Measurements from ENCODE around the gene CLNK.

CLNK gene

DNA sequence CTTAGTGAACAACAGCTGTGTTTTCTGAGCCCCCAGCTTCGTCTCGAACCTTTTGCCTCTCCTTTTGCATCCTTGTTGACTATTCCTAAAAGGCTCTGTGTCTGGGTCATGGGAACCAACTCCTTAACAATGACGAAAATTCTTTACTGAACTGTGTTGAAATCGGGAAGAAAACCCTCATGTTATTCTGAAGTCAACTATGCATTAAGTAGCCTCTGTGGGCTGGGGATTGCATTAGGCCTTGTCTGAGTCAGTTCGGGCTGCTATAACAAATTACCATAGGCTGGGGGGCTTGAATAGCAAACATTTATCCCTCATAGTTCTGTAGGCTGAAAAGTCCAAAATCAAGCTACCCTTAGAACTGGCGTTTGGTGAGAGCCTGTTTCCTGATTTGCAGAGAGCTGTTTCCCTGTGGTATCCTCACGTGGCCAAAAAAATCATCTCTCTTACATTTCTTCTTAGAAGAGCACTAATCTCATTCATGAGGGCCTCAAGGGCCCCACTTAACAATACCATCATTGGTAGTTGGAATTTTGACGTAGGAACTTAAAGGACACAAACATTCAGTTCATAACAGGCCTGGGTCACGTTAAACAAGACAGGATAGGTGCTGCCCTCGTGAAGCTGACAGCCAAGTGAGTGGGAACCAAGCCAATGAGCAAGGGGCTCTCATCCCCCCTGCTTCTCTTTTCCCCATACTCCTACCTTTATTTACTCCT is 75.9 kb downstream of the CLNK start:
- no peak for DNase-seq (ENCODE audit: low spot score)

DNA sequence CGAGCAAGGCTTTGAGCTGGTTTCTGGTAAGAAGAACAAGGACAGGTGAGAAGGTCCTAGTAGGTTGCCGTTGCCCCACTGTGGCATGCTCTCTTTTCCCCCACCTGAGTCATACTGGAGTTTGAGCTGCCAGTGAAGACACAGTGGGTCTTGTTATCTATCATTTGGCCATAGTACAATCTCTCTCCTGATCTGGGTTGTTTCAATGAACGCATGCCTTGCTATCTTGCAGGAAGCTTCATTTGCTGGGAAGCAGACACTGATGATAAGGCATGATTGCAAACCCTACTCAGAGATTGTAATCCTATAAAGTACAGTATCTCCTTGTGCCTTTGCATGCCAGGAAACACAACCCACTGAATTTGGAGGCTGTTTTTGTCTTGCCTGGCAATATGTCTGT is 77.4 kb downstream of the CLNK start:
- DNase-seq (ENCODE audit: low spot score): no peak

DNA sequence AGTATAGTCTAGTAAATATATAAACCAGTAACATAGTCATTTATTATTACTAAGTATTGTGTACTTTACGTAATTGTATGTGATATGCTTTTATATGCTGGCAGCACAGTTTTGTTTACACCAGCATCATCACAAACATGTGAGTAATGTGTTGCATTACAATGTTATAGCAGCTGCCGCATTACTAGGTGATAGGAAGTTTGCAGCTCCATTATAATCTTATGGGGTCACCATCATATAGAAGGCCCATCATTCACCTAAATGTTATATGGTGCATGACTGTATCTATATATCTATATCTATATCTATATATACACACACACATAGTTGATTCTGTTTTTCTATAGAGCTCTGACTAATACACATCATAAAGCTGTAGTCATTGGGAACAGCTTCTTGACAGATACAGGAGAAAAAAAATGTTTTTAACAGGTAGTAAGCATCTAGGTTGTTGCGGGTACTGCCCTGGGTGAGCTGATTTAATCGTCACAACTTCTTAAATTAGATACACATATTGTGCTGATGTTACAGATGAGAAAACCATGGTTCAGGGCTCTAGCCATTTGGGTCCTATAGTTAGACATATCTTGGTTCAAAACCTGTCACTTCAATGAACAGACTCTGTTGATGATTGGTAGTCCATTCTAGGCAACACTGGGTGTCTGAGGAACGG is 77.9 kb downstream of the CLNK start:
- DNase-seq (ENCODE audit: low spot score): no peak

DNA sequence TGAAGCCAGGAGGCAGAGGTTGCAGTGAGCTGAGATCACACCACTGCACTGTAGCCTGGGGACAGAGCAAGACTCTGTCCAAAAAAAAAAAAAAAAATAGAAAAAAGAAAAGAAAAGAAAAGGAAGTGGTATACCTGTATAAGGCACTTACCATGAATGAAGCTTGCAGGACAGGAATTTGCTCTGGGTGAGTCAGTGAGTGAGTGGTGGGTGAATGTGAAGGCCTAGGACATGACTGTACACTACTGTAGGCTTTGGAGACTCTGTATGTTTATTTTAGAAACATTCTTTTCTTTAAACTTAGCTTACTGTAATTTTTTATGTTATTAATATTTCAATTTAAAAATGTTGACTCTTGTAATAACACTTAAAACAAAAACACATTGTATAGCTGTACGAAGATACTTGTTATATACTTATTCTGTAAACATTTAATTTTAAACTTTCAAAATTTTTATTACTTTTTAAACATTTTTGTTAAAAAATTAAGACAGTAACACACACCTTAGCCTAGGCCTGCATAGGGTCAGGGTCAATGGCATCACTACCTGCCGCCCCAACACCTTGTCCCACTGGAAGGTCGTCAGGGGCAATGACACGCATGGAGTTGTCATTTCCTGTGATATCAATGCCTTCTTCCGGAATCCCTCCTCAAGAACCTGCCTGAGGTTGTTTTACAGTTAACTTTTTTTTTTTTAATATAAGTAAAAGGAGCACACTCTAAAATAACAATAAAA is 78.7 kb downstream of the CLNK start:
- no peak for DNase-seq (ENCODE audit: low spot score)

DNA sequence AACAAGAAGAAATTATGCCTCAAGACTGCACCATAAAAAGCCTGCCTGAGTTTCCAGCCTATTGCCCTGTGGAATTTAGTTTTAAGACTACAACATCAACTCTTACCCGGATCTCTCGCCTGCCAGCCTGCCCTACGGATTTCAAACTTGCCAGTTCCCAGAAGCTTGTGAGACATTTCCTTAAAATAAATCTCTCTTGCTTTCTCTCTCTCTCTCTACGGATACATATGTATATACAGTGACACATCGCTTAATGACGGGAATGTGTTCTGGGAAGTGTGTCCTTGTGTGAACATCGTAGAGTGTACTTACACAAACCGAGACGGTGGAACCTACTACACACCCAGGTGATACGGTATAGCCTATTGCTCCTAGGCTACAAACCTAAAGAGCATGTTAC is 79.5 kb downstream of the CLNK start:
- DNase-seq (ENCODE audit: low spot score): no peak

DNA sequence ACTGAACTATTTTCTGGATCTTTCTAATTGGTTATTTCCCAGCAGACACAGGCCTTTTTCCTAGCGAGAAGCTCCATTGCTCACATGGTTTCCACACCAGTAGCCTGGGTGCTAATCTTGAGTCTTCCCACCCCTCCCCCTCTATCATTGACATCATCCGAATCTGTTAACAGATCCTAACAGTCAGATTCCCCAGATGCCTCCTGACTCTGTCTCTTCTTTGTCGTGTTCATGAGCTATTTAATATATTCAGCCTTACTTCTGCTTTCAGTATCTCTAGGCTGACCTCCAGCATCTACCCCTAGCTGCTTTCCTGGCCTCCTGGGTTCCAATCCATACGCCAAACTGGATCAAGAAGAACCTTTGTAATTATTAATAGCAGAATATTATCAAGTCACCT is 85.0 kb downstream of the CLNK start:
- DNase-seq (ENCODE audit: low spot score): no peak

DNA sequence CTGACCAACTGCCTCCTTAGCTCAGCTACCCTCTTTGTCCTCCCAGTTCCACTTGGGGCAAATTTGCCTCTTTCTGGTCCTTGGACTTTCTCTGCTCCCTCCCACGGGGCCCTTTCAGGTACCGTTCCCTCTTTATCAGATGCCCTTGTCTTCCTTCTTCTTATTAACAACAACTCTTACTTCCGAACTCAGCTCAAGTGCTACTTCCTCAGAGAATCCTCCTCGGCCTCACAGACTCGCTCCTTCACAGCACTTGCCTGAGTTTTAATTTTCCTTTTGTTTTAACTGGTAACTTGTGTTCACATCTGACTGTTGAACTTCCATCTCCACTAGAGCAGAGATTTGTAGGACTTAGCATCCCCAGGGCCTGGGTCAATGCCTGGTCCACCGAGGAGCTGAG is 85.7 kb downstream of the CLNK start:
- no peak for DNase-seq (ENCODE audit: low spot score)

DNA sequence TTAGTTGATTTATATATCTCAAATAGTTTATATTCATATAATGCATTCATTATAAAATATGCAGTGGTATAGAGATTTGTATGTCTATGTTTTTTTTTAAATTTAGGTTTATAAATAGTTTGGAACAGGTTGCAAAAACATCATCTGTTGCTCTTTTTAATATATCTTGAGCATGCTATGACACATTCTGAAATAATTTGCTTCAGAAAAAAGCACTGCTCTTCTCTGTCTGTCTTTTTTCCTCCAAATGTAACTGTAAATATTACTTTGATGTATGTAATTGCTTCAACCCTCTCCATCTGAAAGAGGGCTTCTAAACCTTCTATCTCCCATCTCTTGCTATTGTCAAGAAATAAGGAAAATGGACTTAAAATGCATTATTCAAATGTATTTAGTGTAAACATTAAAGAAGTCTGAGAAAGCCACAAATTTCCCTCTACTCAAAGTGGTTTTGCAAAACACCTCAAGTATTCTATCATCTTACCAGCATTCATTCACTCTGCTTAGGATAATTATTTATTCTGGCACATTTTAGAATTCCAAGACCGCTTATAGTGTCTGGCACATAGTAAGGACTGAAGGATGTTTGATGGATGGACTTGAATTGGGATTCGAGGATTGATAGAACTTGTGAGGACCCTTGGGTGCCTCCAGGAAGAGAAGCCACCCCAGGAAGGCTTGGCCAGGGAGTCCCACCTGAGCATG is 87.8 kb downstream of the CLNK start:
- DNase-seq (ENCODE audit: low spot score): no peak

DNA sequence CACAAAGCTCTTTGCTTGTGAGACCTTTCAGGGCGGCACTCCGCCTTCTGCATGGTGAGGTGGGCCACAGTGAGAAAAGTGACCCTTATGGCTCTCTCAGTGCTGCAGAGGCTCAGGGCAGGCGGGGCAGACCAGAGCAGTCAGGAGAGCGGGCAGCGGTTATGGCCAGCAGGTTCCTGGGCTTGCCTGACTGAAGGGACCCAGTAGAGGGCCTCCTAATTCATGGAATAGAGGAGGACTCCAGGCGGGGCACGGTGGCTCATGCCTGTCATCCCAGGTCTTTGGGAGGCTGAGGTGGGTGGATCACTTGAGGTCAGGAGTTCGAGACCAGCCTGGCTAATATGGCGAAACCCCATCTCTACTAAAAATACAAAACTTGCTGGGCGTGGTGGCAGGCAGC is 91.4 kb downstream of the CLNK start:
- peak; percentile 17 for DNase-seq (ENCODE audit: low spot score)

DNA sequence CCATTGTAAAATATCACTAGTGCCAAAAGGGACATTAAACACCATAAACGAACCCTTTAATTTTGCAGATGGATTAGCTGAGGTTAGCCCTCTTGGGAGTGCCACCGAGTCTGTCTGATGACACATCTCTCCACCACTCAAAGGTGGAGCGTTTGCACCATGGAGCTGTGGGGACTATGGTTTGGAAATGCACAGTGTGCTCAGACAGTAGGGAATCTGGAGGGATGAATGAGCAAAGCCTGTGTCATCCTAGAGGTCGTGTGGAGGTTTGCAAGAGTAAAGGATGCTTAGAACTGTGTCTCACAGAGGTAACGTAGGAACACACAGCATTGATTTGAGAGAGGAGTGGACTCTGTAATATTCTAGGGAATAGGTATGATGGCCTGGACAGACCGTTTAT is 93.7 kb downstream of the CLNK start:
- DNase-seq (ENCODE audit: low spot score): no peak

DNA sequence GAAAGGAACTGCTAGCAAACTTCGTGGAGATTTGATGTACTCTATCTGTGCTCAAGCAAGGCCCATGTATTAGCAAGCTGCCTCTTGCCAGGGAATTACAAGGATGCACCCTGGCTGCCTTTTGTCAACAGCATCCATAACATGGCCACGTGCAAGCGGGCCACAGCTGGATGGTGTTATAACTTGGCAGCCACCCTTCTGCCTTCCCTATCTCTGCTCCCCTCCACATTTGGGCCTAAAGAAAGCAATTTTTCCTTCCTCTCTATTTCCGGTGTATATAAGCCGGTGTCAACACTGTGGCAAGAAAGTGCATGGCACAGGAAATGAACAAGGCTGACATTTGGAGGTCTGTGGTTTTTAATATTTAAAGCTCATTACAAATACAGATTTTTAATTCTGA is 94.8 kb downstream of the CLNK start:
- DNase-seq (ENCODE audit: low spot score): no peak

DNA sequence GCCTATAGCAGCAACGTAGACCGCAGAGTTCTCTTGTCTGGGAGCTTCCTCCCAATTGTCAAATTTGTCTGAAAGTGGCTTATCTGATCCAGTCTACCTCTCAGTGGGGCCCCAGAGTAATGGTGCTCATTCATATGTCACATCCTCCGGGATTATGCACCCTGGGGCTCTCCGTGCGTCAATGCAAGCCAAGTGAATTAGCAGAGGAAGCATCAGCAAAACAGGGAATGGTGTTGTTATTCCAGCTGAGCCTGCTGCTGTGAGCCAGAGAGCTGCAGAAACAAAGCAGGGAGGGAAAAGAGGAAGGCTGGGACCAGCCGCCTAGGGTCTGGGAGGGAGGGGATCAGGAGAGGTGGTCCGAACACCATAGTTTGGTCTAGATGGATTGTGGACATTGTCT is 95.2 kb downstream of the CLNK start:
- DNase-seq (ENCODE audit: low spot score): no peak

DNA sequence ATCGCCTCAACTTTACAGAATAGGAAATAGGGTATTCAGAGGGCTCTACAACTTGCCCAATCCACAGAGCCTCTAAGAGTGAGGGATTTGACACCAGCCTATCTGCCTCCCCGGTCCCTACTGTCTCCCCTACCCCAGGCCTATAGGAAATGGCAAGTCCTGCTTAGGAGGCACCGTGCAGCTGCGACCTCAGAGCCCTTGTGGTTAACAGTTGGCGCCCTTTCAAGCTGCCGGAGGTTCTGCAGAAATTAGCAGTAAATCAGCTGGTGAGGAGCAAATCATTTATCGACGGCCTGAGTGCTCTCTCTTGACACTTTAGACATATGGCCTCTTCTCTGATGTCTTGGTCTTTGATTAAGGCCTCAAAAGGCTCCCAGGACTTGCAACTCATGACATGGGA is 96.9 kb downstream of the CLNK start:
- DNase-seq (ENCODE audit: low spot score): no peak

DNA sequence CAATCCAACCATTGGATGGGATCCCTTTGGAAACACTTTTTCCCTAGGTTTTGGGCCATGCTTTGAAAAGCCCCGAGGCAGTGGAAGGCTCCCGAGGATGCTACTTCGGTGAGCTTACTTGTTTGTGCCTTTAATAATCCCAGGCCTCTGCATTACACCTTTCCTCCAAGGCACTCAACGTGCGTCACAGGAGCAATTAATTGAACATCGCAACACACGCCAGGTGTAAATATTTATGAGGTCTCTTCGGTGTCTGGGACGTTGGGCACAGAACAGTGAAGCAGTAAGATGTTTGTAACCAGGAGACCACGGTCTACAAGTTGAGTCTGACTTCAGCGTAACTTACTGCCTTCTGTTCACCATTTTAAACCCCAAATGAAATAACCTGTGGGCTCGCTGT is 97.3 kb downstream of the CLNK start:
- DNase-seq (ENCODE audit: low spot score): no peak

DNA sequence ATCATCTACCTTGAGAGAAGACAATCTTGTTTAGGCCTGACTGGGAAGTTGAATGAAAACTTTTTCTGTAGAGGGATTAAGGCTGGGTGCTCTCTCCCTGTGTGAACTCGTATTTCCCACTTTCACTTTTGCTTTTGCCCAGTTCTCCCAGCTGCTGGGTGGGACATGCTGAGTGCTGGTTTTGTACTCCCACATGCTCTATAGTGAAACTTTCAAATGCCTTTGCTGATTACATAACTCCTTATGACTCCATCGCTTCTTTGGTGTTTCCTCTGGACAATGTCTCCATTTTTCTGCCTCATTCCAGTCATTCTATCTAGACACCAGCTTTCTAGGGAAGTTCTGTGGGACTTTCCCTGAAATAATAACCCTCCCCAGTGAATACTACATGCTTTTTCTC is 100.5 kb downstream of the CLNK start:
- no peak for DNase-seq (ENCODE audit: low spot score)

DNA sequence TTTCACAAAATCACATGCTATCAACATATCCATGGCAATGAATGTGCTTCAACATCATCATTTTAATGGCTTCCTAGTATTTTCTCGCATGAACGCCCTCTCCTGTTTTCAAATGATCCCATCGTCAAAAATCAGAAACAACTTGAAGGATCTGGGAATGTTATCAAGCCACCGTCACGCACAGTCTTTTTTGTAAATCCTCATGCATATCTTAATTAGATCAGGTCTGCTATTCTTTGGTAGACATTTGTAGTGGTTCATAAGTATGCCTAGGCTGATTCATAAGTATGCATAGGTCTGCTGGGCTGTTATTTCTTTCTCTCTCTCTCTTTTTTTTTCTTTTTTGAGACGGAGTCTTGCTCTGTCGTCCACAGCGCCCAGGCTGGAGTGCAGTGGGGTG is 101.6 kb downstream of the CLNK start:
- DNase-seq (ENCODE audit: low spot score): no peak

DNA sequence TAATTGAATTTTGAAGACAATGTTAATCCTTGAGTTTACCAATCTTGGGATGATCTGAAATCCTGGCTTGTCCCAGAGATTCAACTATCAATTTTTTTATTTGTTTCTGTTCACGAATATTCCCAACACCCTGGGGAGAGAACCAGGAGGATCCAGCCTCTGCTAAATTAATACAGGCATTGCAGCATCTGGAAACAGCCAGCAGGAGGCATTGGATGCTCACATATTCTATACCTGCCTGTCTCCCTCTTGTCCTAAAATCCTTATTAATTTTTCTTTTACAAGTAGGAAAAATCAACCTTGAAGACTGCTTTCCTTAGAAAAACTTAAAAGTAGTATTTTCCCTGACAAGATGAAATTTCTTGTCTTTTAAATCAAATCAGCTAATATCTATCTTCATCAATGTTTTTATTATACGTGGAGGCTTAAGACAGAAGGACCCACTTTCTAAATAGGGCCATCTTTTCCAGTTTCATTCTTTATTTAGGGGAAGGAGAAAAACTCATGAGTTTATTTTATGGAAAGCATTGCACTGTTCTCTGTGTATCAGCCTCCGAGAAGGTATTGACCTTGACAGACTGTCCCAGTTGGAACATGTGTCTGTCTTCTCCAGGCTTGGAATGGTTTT is 102.4 kb downstream of the CLNK start:
- DNase-seq (ENCODE audit: low spot score): peak; percentile 27

DNA sequence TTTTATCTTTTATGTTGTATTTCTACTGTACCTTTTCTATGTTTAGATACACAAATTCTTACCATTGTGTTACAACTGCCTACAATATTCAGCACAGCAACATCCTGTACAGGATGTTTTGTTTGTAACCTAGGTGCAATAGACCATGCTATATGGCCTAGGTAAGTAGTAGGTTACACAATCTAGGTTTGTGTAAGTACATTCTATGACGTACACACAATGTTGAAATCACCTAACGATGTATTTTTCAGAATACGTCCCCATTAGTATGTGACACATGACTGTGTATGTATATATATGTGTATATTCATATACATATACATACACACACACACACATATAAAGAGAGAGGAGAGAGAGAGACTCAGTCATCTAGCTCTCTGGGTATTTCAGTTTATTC is 103.5 kb downstream of the CLNK start:
- DNase-seq (ENCODE audit: low spot score): no peak

DNA sequence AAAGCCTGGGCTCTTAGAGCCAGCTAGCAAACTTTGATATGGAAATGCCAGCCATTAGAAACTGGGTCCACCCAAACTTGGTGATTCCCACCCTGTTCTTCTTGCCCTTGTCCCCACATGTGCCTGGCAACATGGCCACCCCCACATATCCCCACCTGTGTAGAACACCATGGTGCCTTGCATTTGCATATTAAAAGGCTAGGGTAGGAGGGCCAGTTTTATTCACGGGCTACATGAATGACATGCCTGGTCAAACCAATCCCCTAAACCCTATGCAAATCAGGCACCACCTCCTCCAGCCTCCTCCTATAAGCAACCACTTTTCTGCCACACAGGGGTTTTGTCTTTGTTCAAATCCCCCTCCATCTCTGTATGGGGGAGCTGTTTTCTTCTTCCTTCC is 104.9 kb downstream of the CLNK start:
- no peak for DNase-seq (ENCODE audit: low spot score)

DNA sequence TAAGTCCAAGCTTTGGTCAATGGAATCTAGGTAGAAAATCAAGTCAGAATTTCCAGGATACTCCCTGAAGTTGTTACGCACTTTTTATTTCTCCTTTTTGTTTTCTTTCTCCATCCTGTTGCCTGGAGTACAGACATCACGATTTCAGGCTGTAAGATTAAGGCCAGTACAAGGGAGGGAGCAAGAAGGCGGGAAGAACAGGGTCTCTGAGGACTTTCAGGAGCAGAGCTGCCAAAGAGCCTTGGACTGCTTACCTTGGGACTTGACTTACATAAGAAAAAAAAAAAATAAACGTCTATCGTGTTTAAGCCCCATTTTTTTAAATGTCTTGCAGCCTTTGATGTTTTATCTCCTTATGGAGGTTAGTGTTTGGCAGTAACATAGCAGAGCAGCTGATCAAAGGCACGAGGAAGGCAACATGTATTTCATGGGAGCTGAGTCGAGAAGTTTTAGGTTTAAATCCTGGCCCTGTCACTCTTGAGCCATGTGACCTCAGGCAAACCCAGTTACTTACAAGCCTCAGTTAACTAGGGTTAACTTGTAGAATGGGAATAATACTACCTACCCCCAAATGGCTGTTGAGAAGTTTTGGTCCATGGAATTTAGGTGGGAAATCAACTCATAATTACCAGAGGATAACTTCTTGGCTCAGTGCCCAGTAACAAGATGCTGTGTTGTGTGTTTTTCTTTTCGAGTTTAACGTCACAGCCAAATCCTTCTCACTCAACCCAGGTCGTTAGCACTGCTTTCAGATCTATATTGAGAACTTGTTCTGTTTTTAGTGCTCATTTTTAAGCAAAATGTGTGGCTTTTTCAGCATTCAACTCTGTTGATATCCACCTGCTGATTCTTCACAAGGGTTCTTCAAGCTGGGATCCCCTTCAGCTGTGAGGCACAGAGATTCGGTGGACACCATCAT is 106.8 kb downstream of the CLNK start:
- DNase-seq (ENCODE audit: low spot score): no peak

DNA sequence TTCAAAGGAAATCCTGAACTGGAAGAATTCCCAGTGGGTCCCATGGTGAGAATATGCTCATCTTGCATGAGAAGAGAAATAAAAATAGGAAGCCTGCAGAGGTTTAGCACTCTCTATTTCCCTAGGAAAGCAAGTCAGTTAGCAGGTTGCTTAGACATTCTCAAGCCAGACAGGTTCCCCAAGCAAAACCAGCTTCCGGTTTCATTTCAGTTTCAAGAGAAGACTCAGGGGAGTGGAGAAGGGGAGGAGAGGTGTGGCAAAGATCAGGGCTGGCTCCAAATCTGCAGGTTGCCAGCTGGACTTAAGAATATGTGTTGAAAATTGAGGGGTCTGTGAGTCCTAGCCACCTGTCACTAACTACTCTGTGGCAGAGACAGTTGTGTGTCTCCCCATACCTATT is 107.5 kb downstream of the CLNK start:
- no peak for DNase-seq (ENCODE audit: low spot score)

Data from HuH-7.5 (cell line).